AG04449 (cell line): Measurements from ENCODE around the gene RIMKLB.
"Not testable (repeated sequence)": the region's sequence is repeated elsewhere in the genome, so short reads cannot be mapped to it uniquely, and the experiment has no call there.

Experiments
- CTCF ChIA-PET: fragments of 350-600 bp; formaldehyde crosslinking; extraction: SDS; loops from one replicate; lab custom pipeline; 2021; ENCODE audit warnings: antibody characterized with exemption; lab: Yijun Ruan, JAX
- POLR2A ChIA-PET: fragments of 400-600, 350-600 bp; formaldehyde crosslinking; extraction: SDS; loops from one replicate; lab custom pipeline; 2020; ENCODE audit warnings: antibody characterized with exemption, inconsistent platforms; lab: Yijun Ruan, JAX
- DNase-seq: peaks from one replicate; pipeline ENCODE4 v3.0.0-alpha.2; 2010; ENCODE audit warnings: low read depth, low spot score
- H3K4me3 ChIP-seq: 2 replicates; pipeline ENCODE4 v1.5.1; 2011; ENCODE audit warnings: low read depth, mild to moderate bottlenecking, control low read depth, low read length
- TF ChIP-seq, protein P1 (sequence below): IDR thresholded peaks from one replicate; pipeline ENCODE4 v1.5.1; 2011; ENCODE audit warnings: mild to moderate bottlenecking, moderate library complexity, low read length, control low read depth, inconsistent platforms; ENCODE audit not compliant: insufficient read depth; ENCODE audit errors: missing control alignments

RIMKLB gene

DNA sequence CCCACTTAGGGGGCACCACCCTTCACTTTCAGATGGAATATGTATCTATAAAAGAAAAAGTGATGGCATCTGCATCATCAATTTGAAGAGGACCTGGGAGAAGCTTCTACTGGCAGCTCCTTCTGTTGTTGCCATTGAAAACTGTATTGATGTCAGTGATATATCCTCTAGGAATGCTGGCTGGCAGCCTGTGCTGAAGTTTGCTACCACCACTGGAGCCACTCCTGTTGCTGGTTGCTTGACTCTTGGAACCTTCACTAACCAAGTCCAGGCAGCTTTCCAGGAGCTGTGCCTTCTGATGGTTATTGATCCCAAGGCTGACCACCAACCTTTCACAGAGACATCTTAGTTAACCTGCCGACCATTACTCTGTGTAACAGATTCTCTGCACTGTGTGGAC lies 44.7 kb downstream of the RIMKLB start:
- TF ChIP-seq, protein P1, sequence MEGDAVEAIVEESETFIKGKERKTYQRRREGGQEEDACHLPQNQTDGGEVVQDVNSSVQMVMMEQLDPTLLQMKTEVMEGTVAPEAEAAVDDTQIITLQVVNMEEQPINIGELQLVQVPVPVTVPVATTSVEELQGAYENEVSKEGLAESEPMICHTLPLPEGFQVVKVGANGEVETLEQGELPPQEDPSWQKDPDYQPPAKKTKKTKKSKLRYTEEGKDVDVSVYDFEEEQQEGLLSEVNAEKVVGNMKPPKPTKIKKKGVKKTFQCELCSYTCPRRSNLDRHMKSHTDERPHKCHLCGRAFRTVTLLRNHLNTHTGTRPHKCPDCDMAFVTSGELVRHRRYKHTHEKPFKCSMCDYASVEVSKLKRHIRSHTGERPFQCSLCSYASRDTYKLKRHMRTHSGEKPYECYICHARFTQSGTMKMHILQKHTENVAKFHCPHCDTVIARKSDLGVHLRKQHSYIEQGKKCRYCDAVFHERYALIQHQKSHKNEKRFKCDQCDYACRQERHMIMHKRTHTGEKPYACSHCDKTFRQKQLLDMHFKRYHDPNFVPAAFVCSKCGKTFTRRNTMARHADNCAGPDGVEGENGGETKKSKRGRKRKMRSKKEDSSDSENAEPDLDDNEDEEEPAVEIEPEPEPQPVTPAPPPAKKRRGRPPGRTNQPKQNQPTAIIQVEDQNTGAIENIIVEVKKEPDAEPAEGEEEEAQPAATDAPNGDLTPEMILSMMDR = no peak
- ChIA-PET CTCF (interaction anchor here (1.4 kb wide), 1 partner anchor 61 kb away, joined by 3 read pairs; no protein-coding TSS in a partner anchor), POLR2A (interaction anchor here (0.6 kb wide), 1 partner anchor 16 kb away, joined by 5 read pairs; no protein-coding TSS in a partner anchor)
- no peak overlapping the region for H3K4me3 ChIP-seq
- peak; percentile 23 for DNase-seq

- not testable (repeated sequence) for DNase-seq, H3K4me3 ChIP-seq
- POLR2A ChIA-PET = interaction anchor here (0.6 kb wide), 1 partner anchor 17 kb away, joined by 5 read pairs; no protein-coding TSS in a partner anchor
- CTCF ChIA-PET = interaction anchor here (1.4 kb wide), 1 partner anchor 62 kb away, joined by 3 read pairs; no protein-coding TSS in a partner anchor
Measured at GRCh38 chr12:8743121-8743520, 45.3 kb downstream of the RIMKLB start.

- POLR2A ChIA-PET, H3K4me3 ChIP-seq, CTCF ChIA-PET, DNase-seq: not testable (repeated sequence)
Measured at GRCh38 chr12:8745631-8746030, 47.8 kb downstream of the RIMKLB start.

GRCh38 chr12:8746046-8746445 lies 48.3 kb downstream of the RIMKLB start:
- no peak overlapping the region for H3K4me3 ChIP-seq
- ChIA-PET CTCF (no interaction called here), POLR2A (no interaction called here)
- DNase-seq = no peak
- TF ChIP-seq, protein P1 = no peak

DNA sequence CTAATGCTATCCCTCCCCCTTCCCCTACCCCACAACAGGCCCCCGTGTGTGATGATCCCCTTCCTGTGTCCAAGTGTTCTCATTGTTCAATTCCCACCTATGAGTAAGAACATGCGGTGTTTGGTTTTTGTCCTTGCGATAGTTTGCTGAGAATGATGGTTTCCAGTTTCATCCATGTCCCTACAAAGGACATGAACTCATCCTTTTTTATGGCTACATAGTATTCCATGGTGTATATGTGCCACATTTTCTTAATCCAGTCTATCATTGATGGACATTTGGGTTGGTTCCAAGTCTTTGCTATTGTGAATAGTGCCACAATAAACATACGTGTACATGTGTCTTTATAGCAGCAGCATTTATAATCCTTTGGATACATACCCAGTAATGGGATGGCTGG lies 62.3 kb downstream of the RIMKLB start:
- DNase-seq, POLR2A ChIA-PET, H3K4me3 ChIP-seq, CTCF ChIA-PET: not testable (repeated sequence)

DNA sequence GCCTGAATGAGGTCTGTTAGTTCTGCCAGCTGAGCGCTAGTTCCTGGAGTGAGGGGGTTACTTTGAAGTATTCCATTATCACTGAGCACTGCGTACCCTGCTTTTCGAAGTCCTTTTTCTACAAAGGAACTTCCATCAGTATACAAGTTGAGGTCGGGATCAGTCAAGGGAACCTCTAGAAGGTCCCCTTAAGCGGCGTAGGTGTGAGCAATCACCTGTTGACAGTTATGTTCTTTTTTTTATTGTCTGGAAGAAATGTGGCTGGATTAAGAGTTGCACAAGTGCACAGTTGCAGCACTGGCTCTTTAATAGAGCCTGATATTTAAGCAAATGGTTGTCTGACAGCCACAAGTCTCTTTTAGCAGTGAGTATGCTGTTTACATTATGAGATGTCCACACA lies 64.9 kb downstream of the RIMKLB start:
- CTCF ChIA-PET, POLR2A ChIA-PET, DNase-seq: not testable (repeated sequence)

GRCh38 chr12:8766121-8766520 lies 68.3 kb downstream of the RIMKLB start:
- H3K4me3 ChIP-seq, CTCF ChIA-PET, POLR2A ChIA-PET, DNase-seq: not testable (repeated sequence)

More for the DNA sequence above, 64.9 kb downstream of the RIMKLB start:
- not testable (repeated sequence) for H3K4me3 ChIP-seq

- DNase-seq = no peak
- no peak overlapping the region for H3K4me3 ChIP-seq
- POLR2A ChIA-PET = no interaction called here
- CTCF ChIA-PET = no interaction called here
- TF ChIP-seq, protein P1 = no peak
Measured at GRCh38 chr12:8770499-8770898, 72.7 kb downstream of the RIMKLB start.

- TF ChIP-seq, protein P1 = no peak
- no peak overlapping the region for H3K4me3 ChIP-seq
- POLR2A ChIA-PET = no interaction called here
- no peak for DNase-seq
- CTCF ChIA-PET = interaction anchor here (0.7 to 2.1 kb wide), 2 partner anchors 10 to 27 kb away, joined by 3 to 5 read pairs; no protein-coding TSS in a partner anchor
Measured at GRCh38 chr12:8771072-8771471, 73.3 kb downstream of the RIMKLB start.
